SU-DHL-6 (cell line): ENCODE results near the gene DEFB131B.
"Not testable (repeated sequence)": the region's sequence is repeated elsewhere in the genome, so short reads cannot be mapped to it uniquely, and the experiment has no call there.

Experiments
- H2AFZ ChIP-seq: fragments of 200-600 bp; sonication (generic); 2 replicates; pipeline ENCODE4 v1.6.1; 2014; ENCODE audit warnings: low read depth, mild to moderate bottlenecking, moderate library complexity, mixed read lengths, antibody characterized with exemption, low read length; ENCODE audit not compliant: severe bottlenecking
- H3F3A ChIP-seq: fragments of 200-600 bp; shearing (Covaris generic); 2 replicates; pipeline ENCODE4 v1.6.0; 2016; ENCODE audit warnings: antibody characterized with exemption, mild to moderate bottlenecking; ENCODE audit not compliant: insufficient read depth
- H3K27ac ChIP-seq: fragments of 200-600 bp; sonication (generic); 2 replicates; pipeline ENCODE4 v1.5.1; 2016; ENCODE audit warnings: low read depth, mild to moderate bottlenecking, low read length, moderate library complexity, mixed read lengths
- H3K27me3 ChIP-seq: fragments of 200-600 bp; sonication (generic), shearing (Covaris generic); 2 replicates; pipeline ENCODE4 v1.6.0; 2014; ENCODE audit warnings: mild to moderate bottlenecking, low read length
- H3K36me3 ChIP-seq: fragments of 200-600 bp; sonication (generic); 2 replicates; pipeline ENCODE4 v1.6.1; 2014; ENCODE audit warnings: mild to moderate bottlenecking, low read length, mixed read lengths
- H3K4me2 ChIP-seq: fragments of 300-600, 200-600 bp; shearing (Covaris generic), sonication (generic); 2 replicates; pipeline ENCODE4 v1.6.0; 2014; ENCODE audit warnings: low read length, low read depth, mild to moderate bottlenecking; ENCODE audit not compliant: poor library complexity, severe bottlenecking
- H3K4me3 ChIP-seq: fragments of 200-600 bp; sonication (generic); 2 replicates; pipeline ENCODE4 v1.5.1; 2014; ENCODE audit warnings: antibody characterized with exemption, low read length, mild to moderate bottlenecking, mixed read lengths; ENCODE audit not compliant: insufficient read depth, poor library complexity, severe bottlenecking
- H3K79me2 ChIP-seq: fragments of 200-600 bp; sonication (generic); 2 replicates; pipeline ENCODE4 v1.6.1; 2014; ENCODE audit warnings: mild to moderate bottlenecking, low read length, moderate library complexity; ENCODE audit not compliant: insufficient read depth
- H3K9ac ChIP-seq: fragments of 200-600 bp; sonication (generic); 2 replicates; pipeline ENCODE4 v1.7.0; 2014; ENCODE audit warnings: mild to moderate bottlenecking, low read length
- H3K9me2 ChIP-seq: fragments of 200-600 bp; sonication (generic); replicated peaks from 2 replicates; pipeline ENCODE4 v1.6.1; 2014; ENCODE audit warnings: low read length; ENCODE audit not compliant: insufficient read depth
- H3K9me3 ChIP-seq: fragments of 200-600 bp; sonication (generic); 2 replicates; pipeline ENCODE4 v1.6.1; 2014; ENCODE audit warnings: low read length, mixed read lengths; ENCODE audit not compliant: insufficient read depth
- H4K20me1 ChIP-seq: fragments of 200-600 bp; sonication (generic); 2 replicates; pipeline ENCODE4 v1.6.1; 2014; ENCODE audit warnings: low read depth, mild to moderate bottlenecking, antibody characterized with exemption, low read length, moderate library complexity, mixed read lengths

Gene DEFB131B

GRCh38 chr11:71878059-71878458 is at the start of gene DEFB131B:
TSS of gene DEFB131B (plus strand) at chr11:71878453. CDS start at chr11:71878453, 0 bp downstream.
- not testable (repeated sequence) for H3K79me2 ChIP-seq, H2AFZ ChIP-seq, H3K27me3 ChIP-seq, H3K9me2 ChIP-seq, H3K36me3 ChIP-seq, H3K4me2 ChIP-seq, H3K9ac ChIP-seq, H3K9me3 ChIP-seq, H3K4me3 ChIP-seq, H3K27ac ChIP-seq, H4K20me1 ChIP-seq, H3F3A ChIP-seq

GRCh38 chr11:71829247-71829646 is 49.0 kb upstream of the DEFB131B start:
- not testable (repeated sequence) for H3K36me3 ChIP-seq, H3F3A ChIP-seq, H3K79me2 ChIP-seq, H3K9ac ChIP-seq, H3K27ac ChIP-seq, H3K4me3 ChIP-seq, H3K27me3 ChIP-seq, H3K4me2 ChIP-seq, H2AFZ ChIP-seq, H3K9me3 ChIP-seq, H4K20me1 ChIP-seq, H3K9me2 ChIP-seq

- H3K79me2 ChIP-seq, H3K4me3 ChIP-seq, H3F3A ChIP-seq, H2AFZ ChIP-seq, H4K20me1 ChIP-seq, H3K9ac ChIP-seq, H3K27ac ChIP-seq, H3K9me2 ChIP-seq, H3K27me3 ChIP-seq, H3K9me3 ChIP-seq, H3K4me2 ChIP-seq, H3K36me3 ChIP-seq: not testable (repeated sequence)
Observed at GRCh38 chr11:71829686-71830085, 48.6 kb upstream of the DEFB131B start.

GRCh38 chr11:71832811-71833210 is 45.4 kb upstream of the DEFB131B start, which contains the start of gene DEFB108B:
TSS of gene DEFB108B (plus strand) at chr11:71833200. CDS start at chr11:71833200, 0 bp downstream.
- not testable (repeated sequence) for H4K20me1 ChIP-seq, H3K36me3 ChIP-seq, H3K9ac ChIP-seq, H3K4me2 ChIP-seq, H3K27me3 ChIP-seq, H3K9me3 ChIP-seq, H3K9me2 ChIP-seq, H3K4me3 ChIP-seq, H2AFZ ChIP-seq, H3K27ac ChIP-seq, H3K79me2 ChIP-seq, H3F3A ChIP-seq

GRCh38 chr11:71842720-71843119 is 35.5 kb upstream of the DEFB131B start:
- H2AFZ ChIP-seq, H3K27me3 ChIP-seq: not testable (repeated sequence)

GRCh38 chr11:71843355-71843754 is 34.9 kb upstream of the DEFB131B start:
- not testable (repeated sequence) for H3K27ac ChIP-seq, H3F3A ChIP-seq, H3K4me3 ChIP-seq, H3K79me2 ChIP-seq, H2AFZ ChIP-seq, H3K9me2 ChIP-seq, H3K4me2 ChIP-seq, H3K36me3 ChIP-seq, H3K9me3 ChIP-seq, H4K20me1 ChIP-seq, H3K27me3 ChIP-seq, H3K9ac ChIP-seq

More at GRCh38 chr11:71842720-71843119, 35.5 kb upstream of the DEFB131B start:
- H3K9ac ChIP-seq, H3K9me2 ChIP-seq, H3K4me2 ChIP-seq, H3K27ac ChIP-seq, H3K4me3 ChIP-seq, H3K79me2 ChIP-seq, H3F3A ChIP-seq, H3K9me3 ChIP-seq, H4K20me1 ChIP-seq, H3K36me3 ChIP-seq: not testable (repeated sequence)
